A673 (cell line): ENCODE data around the gene PPCDC.

ENCODE experiments used
- CTCF ChIP-seq: fragments of 300-800, 200-600 bp; sonication (generic); conservative IDR thresholded peaks from 2 replicates; pipeline ENCODE4 v1.5.1; 2017; ENCODE audit warnings: low read depth, mild to moderate bottlenecking, antibody characterized with exemption, low read length, moderate library complexity, mixed read lengths
- EZH2 ChIP-seq: fragments of 200-600 bp; sonication (generic); IDR thresholded peaks from 2 replicates; pipeline ENCODE4 v1.6.1; 2017; ENCODE audit warnings: borderline replicate concordance, low read depth, mild to moderate bottlenecking, mixed read lengths, antibody characterized with exemption, low read length; ENCODE audit not compliant: poor library complexity, severe bottlenecking

- no peak for TF ChIP-seq CTCF
- no peak for TF ChIP-seq EZH2
Observed at GRCh38 chr15:75049392-75049791, 26.0 kb downstream of the PPCDC start.
